Uterus (tissue), 4 donors: ENCODE data around the gene DOCK3. TPM values are rescaled to one million over a fixed set of nuclear protein-coding genes. Genes with fewer than 3 reads are reported as not detected.
"Not testable (repeated sequence)": the region's sequence is repeated elsewhere in the genome, so short reads cannot be mapped to it uniquely, and the experiment has no call there.

ENCODE experiments used
- DNase-seq, 2 donors: peaks; one replicate each; pipeline ENCODE4 v3.0.0-alpha.2; 2019 to 2020
- H3K27ac ChIP-seq, 2 donors: fragments of 200-600 bp; sonication (generic); 1 replicate in 1 of 2; 2 replicates in 1 of 2; pipeline ENCODE4 v1.5.1; 2016 to 2018
- H3K27me3 ChIP-seq, 2 donors: fragments of 200-600 bp; sonication (generic); one replicate each; pipeline ENCODE4 v1.5.1; 2018 to 2019; ENCODE audit warnings: control low read depth in 1 of 2
- H3K36me3 ChIP-seq, 2 donors: fragments of 200-600 bp; sonication (generic); one replicate each; pipeline ENCODE4 v1.5.1; 2019; ENCODE audit warnings: control low read depth in 1 of 2
- H3K4me1 ChIP-seq, 2 donors: fragments of 200-600 bp; sonication (generic); one replicate each; pipeline ENCODE4 v1.5.1; 2018 to 2019; ENCODE audit warnings: control low read depth in 1 of 2
- H3K4me3 ChIP-seq, 2 donors: fragments of 200-600 bp; sonication (generic); 1 replicate in 1 of 2; 2 replicates in 1 of 2; pipeline ENCODE4 v1.5.1; 2018 to 2019; ENCODE audit warnings: mild to moderate bottlenecking in 1 of 2
- H3K9me3 ChIP-seq, 2 donors: fragments of 200-600 bp; sonication (generic); one replicate each; pipeline ENCODE4 v1.5.1; 2019; ENCODE audit warnings: control low read depth in 1 of 2
- CTCF ChIP-seq, 4 experiments: fragments of 200-600 bp in 2 of 4; fragments of 450-650 bp in 2 of 4; sonication (generic) in 2 of 4; IDR thresholded peaks; one replicate each; pipeline ENCODE4 v1.5.1; 2016 to 2019; ENCODE audit warnings: antibody characterized with exemption in 4 of 4, mild to moderate bottlenecking in 2 of 4, moderate library complexity in 1 of 4
- POLR2A ChIP-seq, 2 donors: fragments of 450-650 bp; IDR thresholded peaks; one replicate each; pipeline ENCODE4 v1.6.1; 2016; ENCODE audit warnings: antibody characterized with exemption in 2 of 2, mild to moderate bottlenecking in 1 of 2, moderate library complexity in 1 of 2
- intact Hi-C: fragments of 100-400 bp; cut with DNase I; formaldehyde crosslinking; loops from one replicate; pipeline ENCODE4 v1.15.1; 2023; ENCODE audit warnings: low total_unique reads
- total RNA-seq, 4 donors: library from RNA; depleted of rRNA in 3 of 4; stranded (reverse); fragments of >200 nt in 3 of 4; gene quantifications; one replicate each; pipeline versions ENCODE4 v1.1.0 to v1.2.4, GENCODE V29; 2014 to 2023
- donor health status: DM: yes; HTN: yes; CAD: no.

The DOCK3 gene
- total RNA-seq, 4 donors from 2014 or later: under 0.01 to 1.6 (median 0.46) TPM

- H3K4me1 ChIP-seq: no peaks in the 10 kb centered on the region
- intact Hi-C loops: no loop called here
- H3K9me3 ChIP-seq: no peaks in the 10 kb centered on the region
- DNase-seq: no peak
- H3K27me3 ChIP-seq: no peaks in the 10 kb centered on the region
- TF ChIP-seq CTCF (IDR thresholded peaks at IDR 0.05): no peak
- no peak for TF ChIP-seq POLR2A (IDR thresholded peaks at IDR 0.05)
- H3K36me3 ChIP-seq: no peaks in the 10 kb centered on the region
- no peak overlapping the region for H3K4me3 ChIP-seq
- no peak overlapping the region for H3K27ac ChIP-seq
Measured at GRCh38 chr3:51306093-51306492, 631.4 kb downstream of the DOCK3 start.

GRCh38 chr3:51307458-51307857, 632.7 kb downstream of the DOCK3 start:
- H3K4me1 ChIP-seq: no peaks in the 10 kb centered on the region
- no peak for TF ChIP-seq CTCF (IDR thresholded peaks at IDR 0.05)
- TF ChIP-seq POLR2A (IDR thresholded peaks at IDR 0.05): no peak
- intact Hi-C loops: no loop called here
- no peak overlapping the region for H3K4me3 ChIP-seq
- DNase-seq: no peak
- H3K9me3 ChIP-seq: no peaks in the 10 kb centered on the region
- H3K27me3 ChIP-seq: no peaks in the 10 kb centered on the region
- no peak overlapping the region for H3K27ac ChIP-seq
- H3K36me3 ChIP-seq: no peaks in the 10 kb centered on the region

GRCh38 chr3:51307945-51308607, 633.3 kb downstream of the DOCK3 start:
- H3K27ac ChIP-seq, DNase-seq, H3K9me3 ChIP-seq, H3K36me3 ChIP-seq, H3K4me3 ChIP-seq, H3K27me3 ChIP-seq, intact Hi-C loops, H3K4me1 ChIP-seq: not testable (repeated sequence)

GRCh38 chr3:51311055-51311454, 636.3 kb downstream of the DOCK3 start:
- no peak for DNase-seq
- H3K9me3 ChIP-seq: no peaks in the 10 kb centered on the region
- peak in 1 of 4 experiments; percentile 6 for TF ChIP-seq CTCF (IDR thresholded peaks at IDR 0.05)
- TF ChIP-seq POLR2A (IDR thresholded peaks at IDR 0.05): no peak
- no peaks in the 10 kb centered on the region for H3K36me3 ChIP-seq
- no peak overlapping the region for H3K27ac ChIP-seq
- H3K4me3 ChIP-seq: no peak overlapping the region
- no peaks in the 10 kb centered on the region for H3K4me1 ChIP-seq
- intact Hi-C loops: no loop called here
- no peaks in the 10 kb centered on the region for H3K27me3 ChIP-seq

GRCh38 chr3:51328206-51328605, 653.5 kb downstream of the DOCK3 start:
- Histone ChIP-seq H3K9me3 (no peaks in the 10 kb centered on the region), H3K4me3 (no peak overlapping the region), H3K27me3 (no peaks in the 10 kb centered on the region), H3K4me1 (no peaks in the 10 kb centered on the region), H3K36me3 (no peaks in the 10 kb centered on the region), H3K27ac (no peak overlapping the region)
- intact Hi-C loops: no loop called here
- no peak for DNase-seq
- no peak for TF ChIP-seq CTCF (IDR thresholded peaks at IDR 0.05)
- no peak for TF ChIP-seq POLR2A (IDR thresholded peaks at IDR 0.05)

GRCh38 chr3:51330046-51330445, 655.3 kb downstream of the DOCK3 start:
- no peaks in the 10 kb centered on the region for H3K9me3 ChIP-seq
- intact Hi-C loops: no loop called here
- no peaks in the 10 kb centered on the region for H3K27me3 ChIP-seq
- no peaks in the 10 kb centered on the region for H3K36me3 ChIP-seq
- TF ChIP-seq POLR2A (IDR thresholded peaks at IDR 0.05) (no peak), CTCF (IDR thresholded peaks at IDR 0.05) (no peak)
- H3K27ac ChIP-seq: no peak overlapping the region
- DNase-seq: no peak
- no peaks in the 10 kb centered on the region for H3K4me1 ChIP-seq
- H3K4me3 ChIP-seq: no peak overlapping the region
